ENCODE results near the gene SEL1L3.
A peak's percentile ranks its signal among the peaks of the same experiment; 100 is the strongest.

Gene SEL1L3

GRCh38 chr4:25786497-25787065 is 76.2 kb downstream of the SEL1L3 start:
- FAIRE-seq, result no peak

GRCh38 chr4:25783943-25784342 is 78.8 kb downstream of the SEL1L3 start:
- no peak for FAIRE-seq

- no peak for FAIRE-seq
Observed at GRCh38 chr4:25783126-25783525, 79.7 kb downstream of the SEL1L3 start.

- FAIRE-seq, result no peak
Observed at GRCh38 chr4:25782482-25782881, 80.3 kb downstream of the SEL1L3 start.

DNA sequence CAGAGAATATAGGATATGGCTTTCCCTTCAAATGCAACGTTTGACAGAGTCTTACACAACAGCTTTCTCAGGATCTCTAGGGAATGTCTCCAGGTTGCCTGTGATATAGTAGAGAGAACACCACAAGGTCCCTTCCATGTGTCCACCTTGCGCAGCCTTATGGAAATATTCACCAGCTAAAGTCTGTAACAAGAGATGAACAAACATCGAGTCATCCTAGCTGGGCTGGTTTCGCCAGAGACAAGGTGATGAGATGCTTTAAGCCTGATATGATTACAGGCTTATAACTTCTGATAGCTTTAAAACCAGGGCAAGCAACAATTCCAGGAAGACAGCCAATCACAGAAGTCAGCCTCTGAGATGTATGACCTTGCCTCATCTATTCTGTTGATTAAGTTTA is 83.8 kb downstream of the SEL1L3 start:
- no peak for FAIRE-seq

- FAIRE-seq, result peak; percentile 45
Observed at GRCh38 chr4:25776795-25777194, 86.0 kb downstream of the SEL1L3 start.

GRCh38 chr4:25775166-25775565 is 87.6 kb downstream of the SEL1L3 start:
- no peak for FAIRE-seq

DNA sequence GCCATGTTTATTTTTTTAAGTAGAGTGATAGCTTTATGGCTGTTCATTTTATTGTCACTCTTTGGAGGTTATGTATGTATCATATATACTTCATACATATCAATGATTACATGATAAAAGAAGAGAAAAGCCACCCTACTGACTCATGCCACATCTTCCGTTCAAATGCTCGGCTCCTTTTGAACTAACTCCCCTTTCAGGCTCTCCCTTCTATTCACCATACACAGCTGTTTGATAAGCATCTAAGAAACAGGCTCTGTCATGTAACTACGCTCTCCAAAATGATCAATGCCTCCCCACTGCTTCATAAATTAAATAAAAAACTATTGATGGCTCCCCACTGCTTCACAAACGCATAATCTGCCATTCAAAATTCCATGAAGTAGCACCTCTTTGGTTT is 89.4 kb downstream of the SEL1L3 start:
- FAIRE-seq, result no peak

- FAIRE-seq, result no peak
Observed at GRCh38 chr4:25771672-25772071, 91.1 kb downstream of the SEL1L3 start.

DNA sequence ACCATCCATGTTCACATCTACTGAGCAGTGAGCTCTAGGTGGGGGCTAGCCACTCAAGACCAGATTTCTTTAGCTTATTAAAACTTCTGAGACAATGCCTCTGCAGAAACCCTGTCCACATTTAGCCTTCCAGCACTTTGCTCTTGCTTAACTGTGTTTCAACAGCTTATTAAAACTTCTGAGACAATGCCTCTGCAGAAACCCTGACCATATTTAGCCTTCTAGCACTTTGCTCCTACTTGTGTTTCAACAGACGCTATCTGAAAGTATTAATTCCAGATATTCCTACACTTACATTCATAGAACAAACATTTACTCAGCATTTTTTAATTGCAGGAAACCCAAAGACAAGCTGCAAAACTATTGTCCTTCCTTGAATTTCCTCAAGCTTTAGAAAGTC is 91.9 kb downstream of the SEL1L3 start:
- FAIRE-seq, result no peak

DNA sequence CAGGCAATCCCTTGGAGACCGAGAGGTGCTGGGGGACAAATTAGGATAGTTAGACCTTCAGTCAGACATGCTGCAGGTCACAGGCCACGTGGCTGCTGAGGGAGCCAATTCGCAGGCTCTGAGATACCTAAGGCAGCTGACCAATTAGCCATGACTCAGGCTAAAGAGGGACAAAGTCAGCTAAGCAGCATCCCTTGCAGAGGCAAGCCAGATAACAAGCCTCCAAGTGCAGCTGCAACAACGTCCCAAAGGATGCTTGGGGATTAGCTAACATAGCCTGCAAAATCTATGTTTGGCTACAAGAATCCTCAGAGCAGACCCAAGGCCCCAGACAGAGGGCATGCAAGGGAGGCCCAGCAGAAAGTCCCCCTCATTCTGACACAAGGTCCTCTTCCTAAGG is 93.5 kb downstream of the SEL1L3 start:
- no peak for FAIRE-seq

GRCh38 chr4:25767877-25768725 is 94.7 kb downstream of the SEL1L3 start:
- peak; percentile 92 for FAIRE-seq

- no peak for FAIRE-seq
Observed at GRCh38 chr4:25760518-25761157, 102.2 kb downstream of the SEL1L3 start.

DNA sequence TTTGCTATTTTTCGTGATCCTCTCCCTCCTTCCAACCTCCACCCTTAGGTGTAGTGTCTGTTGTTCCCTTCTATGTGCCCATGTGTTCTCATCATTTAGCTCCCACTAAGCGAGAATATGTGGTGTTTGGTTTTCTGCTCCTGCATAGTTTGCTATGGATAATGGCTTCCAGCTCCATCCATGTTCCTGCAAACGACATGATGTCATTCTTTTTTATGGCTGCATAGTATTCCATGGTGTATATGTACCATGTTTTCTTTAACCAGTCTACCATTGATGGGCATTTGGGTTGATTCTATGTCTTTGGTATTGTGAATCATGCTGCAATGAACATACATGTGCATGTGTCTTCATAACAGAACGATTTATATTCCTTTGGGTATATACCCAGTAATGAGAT is 102.7 kb downstream of the SEL1L3 start:
- no peak for FAIRE-seq

- FAIRE-seq, result no peak
Observed at GRCh38 chr4:25759101-25759500, 103.7 kb downstream of the SEL1L3 start.

- FAIRE-seq, result no peak
Observed at GRCh38 chr4:25757452-25757851, 105.3 kb downstream of the SEL1L3 start.

GRCh38 chr4:25756503-25756902 is 106.3 kb downstream of the SEL1L3 start:
- FAIRE-seq, result no peak

- no peak for FAIRE-seq
Observed at GRCh38 chr4:25755911-25756310, 106.9 kb downstream of the SEL1L3 start.

- FAIRE-seq, result no peak
Observed at GRCh38 chr4:25753239-25753638, 109.5 kb downstream of the SEL1L3 start.

- no peak for FAIRE-seq
Observed at GRCh38 chr4:25750874-25751273, 111.9 kb downstream of the SEL1L3 start.

DNA sequence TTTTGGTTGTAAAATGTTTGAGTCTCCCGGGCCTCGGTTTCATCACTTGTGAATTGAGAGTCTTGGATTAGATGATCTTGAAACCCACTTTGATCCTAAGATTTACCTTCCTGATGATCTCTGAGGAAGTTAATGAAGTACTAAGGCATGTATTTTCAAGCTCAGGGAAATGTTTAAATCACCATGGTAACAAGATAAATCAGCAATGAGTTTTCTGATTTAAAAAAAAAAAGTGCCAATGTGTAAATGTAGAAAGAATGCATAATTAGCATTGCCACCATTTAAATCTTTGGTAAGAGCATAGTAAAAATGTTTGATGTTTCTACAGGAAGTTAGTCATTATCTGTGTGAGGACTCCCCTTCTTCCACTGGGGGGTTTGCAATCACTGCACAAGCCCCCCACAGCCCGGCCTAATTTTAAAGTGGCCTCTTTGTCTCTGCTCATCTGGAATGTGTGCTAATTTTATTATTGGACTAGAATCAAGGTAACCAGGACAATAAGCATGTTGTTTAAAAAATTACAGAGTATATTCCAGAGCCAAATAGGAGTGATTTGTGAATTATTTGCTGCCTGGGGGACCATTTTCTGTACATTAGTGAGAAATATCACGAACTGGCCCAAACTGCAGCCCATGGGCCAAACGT is 113.5 kb downstream of the SEL1L3 start:
- no peak for FAIRE-seq

DNA sequence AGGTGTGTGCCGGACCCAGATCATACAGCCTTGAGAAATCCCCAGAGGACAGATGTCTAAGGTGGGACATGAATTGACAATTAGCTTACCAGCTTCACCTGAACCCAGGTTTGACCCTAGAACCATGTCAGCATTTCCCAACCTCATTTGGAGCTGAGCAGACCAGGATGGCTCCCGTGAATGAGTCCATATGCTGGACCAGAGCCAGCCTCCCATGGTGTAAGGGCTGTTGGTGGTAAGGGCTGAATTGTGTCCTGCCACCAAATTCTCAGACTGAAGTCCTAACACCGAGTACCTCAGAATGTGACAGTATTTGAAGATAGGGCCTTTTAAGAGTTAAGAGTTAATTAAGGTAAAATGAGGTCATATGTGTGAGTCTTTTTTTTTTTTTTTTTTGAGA is 118.8 kb downstream of the SEL1L3 start:
- no peak for FAIRE-seq

- FAIRE-seq, result no peak
Observed at GRCh38 chr4:25729564-25729963, 133.2 kb downstream of the SEL1L3 start.

DNA sequence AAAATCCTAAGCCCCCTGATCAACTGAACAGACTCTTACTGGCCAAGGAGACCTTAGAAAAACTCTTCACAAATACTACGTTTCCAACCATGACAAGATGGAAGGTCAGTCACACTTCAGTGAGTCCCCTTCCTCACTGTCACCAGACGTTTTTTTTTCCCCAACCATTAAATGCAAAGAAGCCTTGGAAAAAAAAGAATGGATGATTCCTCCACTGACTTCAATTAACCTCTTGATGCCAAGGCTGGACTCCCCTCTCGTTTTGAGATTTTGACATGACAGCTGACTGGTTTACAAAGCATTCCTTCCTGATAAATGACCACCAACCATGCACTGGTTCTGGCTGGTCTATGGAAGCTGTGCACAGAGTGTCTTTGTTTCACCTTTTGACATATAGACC is 133.9 kb downstream of the SEL1L3 start:
- FAIRE-seq, result no peak

All from endometrium (tissue), 2 donors.